ENCODE data around the gene ZNRF4.

GRCh38 chr19:5444431-5444830 is 10.8 kb upstream of the ZNRF4 start:
- TF ChIP-seq MEF2A (IDR thresholded peaks at IDR 0.05; ENCODE audit: insufficient read depth, low read depth, low read length) (no peak), REST (IDR thresholded peaks at IDR 0.05; ENCODE audit: low read depth, low read length) (no peak), POLR2A (IDR thresholded peaks at IDR 0.05; ENCODE audit: low read depth, low read length) (no peak)

Data from GM12878 (cell line).